DMS 273 treated with DMSO at 0.1 percent for 48 hours (cell line): Measurements from ENCODE around the gene LDLRAD3.

Experiments used
- DNase-seq: peaks from one replicate; lab custom pipeline; 2025; lab: John Stamatoyannopoulos, UW

LDLRAD3 gene

DNA sequence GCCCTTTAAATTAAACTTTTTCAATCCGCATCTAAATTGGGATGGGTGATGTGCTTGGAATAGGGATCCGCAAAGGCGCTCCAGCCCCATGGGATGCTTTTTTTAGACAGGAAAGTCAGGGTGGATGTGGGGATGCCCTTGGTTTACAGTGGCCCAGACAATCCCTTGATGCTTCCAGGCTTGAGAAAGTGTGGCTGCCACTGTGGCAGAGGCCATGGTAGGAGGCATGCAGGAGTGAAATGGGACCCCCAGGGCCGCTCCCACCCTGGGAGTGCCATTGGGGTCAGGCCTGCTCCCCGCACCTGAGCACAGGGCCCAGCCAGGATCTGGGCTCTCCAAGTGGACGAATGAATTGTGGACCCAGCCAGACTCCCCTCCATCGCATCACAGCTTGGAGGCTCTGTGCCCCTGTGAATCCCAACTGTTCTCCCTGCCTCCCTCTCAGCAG is 269.6 kb downstream of the LDLRAD3 start:
- DNase-seq, result no peak

DNA sequence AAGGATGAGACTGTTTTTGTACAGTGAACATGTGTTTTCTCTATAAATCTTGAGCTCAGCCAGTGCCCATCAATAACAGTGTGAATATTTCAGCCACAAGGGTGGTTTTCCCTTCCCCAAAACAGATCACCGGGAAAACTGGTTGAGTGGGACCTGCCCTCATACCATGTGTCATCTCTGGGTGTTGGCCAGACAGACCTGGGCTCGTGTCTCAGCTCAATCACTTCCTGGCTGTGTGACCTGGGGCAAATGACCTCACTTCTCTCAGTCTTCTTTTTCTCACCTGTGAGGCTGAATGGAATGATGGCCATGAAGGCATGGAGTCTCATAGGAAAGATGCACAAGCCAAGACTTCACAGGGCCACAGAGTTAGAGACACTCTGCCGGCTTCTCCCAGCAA is 270.6 kb downstream of the LDLRAD3 start:
- DNase-seq, result no peak

DNA sequence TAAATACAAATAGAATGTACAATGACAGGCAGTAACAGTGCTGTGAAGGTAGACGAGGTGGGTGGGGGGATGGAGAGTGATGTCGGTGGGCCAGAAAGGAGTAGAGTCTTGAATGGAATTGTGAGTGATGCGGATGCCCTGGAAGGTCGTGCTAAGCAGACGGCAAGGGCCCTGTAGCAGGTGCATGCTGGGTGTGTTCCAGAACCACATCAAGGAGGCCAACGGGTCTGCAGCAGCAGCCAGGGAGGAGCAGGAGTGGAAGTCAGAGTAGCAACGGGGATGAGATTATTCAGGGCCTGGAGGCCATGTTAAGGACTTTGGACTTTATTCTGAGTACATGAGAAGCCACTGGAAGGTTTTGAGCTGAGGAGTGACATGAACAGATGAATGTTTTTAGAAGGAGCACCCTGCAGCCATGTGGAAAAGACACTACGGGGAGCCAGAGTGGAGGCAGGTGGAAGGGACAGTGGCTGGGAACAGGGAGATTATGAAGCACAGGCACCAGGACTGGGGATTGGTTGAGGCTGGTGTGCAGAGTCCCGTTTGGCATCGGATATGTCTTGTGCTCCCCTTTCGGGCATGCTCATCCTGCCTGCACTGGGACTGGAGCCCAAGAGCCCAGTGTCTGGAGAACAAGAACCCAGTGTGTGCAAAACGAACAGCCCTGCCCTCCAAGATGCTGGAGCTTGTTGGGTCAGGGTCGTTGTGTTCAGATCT is 271.3 kb downstream of the LDLRAD3 start:
- DNase-seq, result no peak

DNA sequence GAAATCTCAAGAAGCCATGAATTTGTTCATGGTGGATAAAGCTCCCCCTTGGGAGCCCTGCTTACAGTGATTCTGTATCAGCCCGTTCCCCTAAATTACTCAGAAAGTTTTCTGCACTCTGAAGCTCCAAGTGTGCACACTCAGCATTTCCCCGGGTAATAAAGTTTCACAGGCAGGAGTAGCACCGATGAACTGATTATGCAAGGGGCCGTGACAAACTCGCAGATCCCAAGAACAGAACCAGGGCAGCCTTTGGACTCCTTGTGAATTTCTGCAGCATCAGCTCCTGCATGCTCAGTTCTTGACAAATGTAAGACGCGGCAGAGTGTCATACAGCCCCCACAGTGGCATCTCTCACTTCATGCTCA is 271.8 kb downstream of the LDLRAD3 start:
- no peak for DNase-seq

DNA sequence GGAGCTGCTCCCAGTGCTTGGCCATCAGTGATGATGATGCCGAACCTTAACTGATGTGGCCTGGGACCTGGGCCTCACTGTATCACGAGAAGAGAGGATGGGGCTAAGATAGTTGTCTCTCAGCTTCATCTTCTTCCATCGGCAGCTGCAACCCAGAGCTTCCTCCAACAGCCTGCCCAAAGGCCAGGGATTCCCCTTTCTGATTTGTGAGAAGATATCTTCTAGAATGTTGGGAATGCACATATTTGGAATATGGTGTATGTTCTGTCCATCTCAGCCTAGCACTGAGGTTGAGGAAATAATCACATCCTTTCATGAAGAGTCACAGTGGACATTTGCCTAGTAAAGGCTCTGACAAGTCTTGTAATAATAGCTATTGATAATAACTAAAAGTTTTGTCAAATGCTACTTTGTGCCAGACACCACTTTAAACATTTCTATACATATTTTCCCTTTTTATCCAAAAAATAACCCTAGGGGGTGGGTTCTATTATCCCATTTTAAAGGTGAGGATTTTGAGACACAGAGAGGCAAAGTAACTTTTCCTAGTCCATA is 272.3 kb downstream of the LDLRAD3 start:
- DNase-seq, result no peak

DNA sequence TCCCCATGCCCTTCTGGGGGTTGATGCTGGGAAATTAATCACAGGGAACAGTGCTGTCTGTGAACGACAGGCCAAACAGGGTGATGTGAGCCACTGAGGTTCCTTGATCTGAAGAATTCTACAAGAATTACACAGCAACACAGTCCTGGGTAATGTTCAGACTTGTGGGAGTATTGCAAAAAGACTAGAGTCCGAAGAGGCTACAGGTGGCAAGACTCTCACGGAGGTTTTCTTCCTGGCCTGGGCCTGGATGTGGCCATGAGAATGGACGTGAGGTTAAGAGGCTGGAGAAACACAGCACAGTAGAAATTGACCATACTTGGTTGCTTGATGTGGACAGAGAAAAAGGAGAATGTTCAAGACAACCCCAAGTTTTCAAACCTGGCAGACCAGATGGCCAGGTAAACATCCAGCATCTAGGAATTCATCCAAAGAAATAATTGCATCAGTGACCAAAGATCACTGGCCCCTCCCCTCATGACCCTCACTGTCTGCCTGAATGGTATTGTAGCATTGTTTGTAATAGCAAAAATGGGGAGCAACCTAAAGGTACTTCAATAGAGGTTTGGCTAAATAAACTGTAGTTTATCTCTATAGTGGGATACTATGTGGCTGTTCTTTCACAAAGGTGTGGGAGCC is 274.5 kb downstream of the LDLRAD3 start:
- no peak for DNase-seq

DNA sequence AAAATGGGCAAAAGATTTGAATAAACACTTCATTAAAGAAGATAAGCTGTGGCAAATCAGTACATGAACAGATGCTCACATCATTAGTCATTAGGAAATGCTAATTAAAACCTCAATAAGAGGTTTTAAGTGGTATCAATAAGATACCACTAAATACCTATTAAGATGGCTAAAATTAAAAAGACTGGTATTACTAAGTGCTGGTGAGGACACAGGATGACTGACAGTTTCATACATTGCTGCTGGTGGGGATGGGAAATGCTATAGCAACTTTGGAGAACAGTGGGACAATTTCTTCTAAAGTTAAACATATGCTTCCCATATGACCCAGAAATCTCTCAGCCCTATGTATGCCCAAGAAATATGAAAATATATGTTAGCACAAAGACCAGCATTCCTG is 276.1 kb downstream of the LDLRAD3 start:
- DNase-seq, result no peak

DNA sequence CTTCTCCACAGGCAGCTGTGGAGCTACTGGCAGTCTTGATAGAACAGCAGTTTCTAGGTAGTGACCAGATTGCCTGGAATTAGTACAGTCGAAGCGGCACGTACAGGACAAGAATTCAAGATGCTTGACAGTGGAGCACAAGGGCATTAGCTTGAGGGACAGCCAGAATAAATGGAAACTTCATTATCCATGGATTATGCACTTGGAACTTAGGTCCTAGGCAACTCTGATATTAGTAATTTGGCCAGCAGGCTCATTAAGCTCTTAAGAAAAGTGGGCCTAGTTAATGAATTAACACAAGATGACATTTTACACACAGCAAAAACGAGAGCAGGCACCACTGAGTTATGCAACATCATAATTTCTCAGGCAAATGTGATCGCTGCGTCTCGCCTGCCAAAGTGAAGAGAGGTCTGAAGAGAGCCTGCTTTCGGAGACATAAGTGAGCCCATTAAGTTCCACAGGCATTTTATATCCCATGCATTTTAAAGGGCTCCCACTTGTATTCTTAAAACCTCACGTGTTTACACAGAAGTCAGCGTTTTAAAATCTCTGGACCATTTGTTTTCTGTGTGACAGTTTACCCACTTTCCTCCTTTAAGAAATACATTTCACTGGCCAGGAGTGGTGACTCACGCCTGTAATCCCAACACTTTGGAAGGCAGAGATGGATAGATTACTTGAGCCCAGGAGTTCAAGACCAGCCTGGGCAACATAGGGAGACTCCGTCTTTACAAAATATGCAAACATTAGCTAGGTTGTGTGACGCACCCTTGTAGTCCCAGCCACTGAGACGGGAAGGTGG is 279.2 kb downstream of the LDLRAD3 start:
- DNase-seq, result no peak

DNA sequence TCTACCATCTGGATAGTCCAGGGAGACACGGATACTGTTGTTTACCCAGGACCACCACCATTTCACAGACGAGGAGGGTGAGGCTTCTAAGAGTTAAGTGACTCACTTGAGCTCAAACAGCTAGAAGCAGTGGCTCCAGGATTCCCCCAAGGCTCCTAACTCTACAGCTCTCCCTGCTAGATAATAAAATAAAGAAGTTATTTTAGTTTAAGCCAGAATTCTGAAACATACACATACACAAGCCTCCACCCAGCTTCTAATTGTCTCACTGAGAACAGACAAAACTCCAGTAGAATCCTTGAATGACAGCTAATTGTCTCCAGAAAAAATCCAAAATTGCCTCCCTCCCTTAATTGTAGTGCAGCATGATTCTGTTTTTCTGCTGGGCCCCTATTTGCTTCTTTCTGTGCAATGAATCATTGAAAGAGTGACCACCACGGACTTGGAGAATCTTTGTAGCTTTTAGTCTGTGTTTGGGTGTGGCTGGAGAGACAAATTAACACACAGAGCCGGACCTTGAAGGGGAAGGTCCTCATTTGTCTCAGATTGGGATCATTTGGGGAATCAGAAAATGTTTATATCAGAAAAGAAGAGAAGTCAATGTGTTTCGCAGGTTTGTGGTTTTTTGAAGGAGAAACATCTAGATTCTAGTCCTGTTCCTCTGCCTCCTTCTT is 280.5 kb downstream of the LDLRAD3 start:
- no peak for DNase-seq

DNA sequence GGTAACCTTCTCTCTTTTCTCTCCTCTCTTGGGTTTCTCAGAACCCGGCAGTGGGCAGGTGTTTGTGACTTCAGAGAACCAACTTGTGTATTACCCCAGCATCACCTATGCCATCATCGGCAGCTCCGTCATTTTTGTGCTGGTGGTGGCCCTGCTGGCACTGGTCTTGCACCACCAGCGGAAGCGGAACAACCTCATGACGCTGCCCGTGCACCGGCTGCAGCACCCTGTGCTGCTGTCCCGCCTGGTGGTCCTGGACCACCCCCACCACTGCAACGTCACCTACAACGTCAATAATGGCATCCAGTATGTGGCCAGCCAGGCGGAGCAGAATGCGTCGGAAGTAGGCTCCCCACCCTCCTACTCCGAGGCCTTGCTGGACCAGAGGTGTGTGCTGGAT is 283.2 kb downstream of the LDLRAD3 start:
- no peak for DNase-seq

DNA sequence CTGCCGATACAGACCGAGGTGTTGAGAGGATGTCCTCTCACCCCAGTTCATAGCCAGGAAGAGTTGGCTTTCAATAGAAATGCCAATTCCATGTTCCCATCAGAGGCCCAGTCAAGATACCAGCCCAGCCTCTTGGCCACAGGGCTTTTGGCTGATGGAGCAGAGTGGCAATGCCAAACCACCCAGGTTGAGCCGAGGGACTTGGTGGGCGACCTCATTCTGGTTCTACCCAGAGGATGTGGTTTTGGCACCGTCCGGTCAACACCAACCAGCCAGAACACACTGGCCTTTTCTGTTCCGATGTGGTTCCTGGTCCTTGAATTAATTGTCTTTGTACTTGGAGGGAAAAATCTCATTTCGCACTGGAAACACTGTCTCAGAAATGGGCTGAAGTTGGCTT is 284.8 kb downstream of the LDLRAD3 start:
- no peak for DNase-seq

DNA sequence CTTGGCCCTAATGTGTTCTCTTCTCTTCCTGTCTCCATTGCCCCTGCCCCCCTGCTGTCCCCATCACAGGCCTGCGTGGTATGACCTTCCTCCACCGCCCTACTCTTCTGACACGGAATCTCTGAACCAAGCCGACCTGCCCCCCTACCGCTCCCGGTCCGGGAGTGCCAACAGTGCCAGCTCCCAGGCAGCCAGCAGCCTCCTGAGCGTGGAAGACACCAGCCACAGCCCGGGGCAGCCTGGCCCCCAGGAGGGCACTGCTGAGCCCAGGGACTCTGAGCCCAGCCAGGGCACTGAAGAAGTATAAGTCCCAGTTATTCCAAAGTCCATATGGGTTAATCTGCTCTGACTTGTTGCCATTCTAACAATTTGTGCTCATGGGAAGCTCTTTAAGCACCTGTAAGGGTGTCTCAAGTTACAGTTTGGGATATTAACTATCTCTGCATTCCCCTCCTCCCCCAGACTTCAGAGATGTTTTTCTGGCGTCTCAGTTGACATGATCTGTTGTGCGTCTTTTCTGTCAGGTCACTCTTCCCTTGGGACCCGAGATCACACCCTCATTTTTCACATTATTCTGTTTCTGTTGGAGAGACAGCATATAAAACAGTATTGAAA is 285.3 kb downstream of the LDLRAD3 start:
- no peak for DNase-seq

DNA sequence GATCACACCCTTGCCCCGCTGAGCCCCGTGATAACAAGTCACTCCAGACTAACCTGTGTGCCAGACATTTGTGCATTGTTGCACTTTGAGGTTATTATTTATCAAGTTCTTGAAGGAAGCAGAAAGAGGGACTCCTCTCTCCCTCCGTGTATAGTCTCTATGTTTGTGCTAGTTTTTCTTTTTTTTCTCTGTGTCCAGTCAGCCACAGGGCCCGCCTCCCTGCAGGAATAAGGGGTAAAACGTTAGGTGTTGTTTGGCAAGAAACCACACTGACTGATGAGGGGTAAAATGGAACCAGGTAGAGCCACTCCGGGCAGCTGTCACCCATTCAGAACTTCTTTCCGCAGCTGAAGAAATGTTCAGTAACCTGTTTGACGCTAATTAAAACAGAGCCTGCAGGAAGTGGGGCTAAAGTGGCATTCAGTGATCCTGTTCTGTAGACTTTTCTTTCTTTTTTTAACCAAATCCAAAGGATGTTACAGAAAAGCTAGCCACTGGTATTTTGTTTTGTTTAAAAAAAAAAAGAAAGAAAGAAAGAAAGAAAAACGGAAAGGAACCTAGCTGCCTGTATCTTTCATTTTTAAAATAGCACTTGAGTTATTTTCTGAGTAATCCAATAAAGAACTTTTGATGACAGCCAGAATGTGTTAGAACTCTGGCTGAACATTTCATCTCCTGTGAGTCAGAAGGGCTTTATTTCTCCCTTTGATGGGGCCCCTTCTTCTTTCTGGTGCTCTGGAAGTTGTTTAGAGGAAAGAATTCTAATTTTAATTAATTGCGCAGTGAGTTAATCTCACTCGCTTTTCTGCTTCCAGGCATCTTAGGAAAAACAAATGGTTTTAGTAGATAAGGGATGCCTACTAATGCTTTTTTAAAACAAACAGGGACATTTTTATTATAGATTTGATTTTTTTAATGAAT is 287.2 kb downstream of the LDLRAD3 start:
- DNase-seq, result no peak

DNA sequence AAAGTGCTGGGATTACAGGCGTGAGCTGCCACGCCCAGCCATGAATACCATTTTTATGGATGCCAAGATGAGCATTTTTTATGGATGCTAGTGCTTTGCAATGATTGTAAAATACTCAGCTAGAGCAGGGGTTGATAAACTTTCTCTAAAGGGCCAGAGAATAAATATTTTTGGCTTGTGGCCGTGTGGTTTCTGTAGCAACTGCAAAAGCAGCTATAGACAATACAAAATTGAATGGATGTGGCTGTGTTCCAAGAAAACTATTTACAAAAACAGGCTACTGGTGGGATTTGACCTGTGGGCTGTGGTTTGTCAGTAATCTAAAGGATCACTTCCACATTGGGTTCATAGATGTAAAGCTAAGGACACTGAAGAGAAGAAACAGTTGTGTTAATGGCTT is 289.3 kb downstream of the LDLRAD3 start:
- no peak for DNase-seq

DNA sequence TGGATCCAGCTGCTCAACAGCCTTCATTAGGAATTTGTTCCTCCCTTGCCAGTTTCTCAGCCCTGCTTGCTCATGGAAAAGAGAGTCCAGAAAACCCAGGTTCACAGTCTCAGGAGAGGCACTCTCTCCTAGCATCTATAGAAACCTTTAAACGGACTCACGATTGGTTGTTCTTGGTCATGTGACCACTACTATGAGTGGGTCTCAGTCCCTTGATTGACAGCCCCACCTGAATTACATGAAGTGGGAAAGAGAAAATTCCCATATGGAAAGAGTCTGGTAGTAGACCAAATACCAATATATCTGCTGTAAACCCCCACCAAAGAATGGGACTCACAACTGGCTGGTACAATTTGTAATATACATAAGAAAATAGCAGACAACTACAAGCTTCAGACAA is 291.0 kb downstream of the LDLRAD3 start:
- DNase-seq, result no peak

DNA sequence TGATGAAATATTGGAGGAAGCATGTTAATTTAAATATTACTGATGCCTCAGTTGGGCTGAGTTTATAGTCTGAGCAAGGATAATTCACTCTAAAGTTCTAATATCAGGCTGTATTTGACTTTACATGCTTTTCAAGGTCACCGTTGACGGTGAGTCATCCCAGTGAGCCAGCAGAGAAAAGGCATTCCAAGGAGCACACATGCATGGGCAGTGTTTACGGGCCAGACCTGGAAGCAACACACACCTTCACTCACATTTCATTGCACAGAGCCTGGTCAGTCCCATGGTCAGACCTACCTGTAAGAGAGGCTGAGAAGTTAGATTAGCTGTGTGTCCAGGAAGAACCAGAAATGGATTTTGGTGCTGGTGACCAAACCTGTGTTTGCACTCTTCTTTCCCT is 291.9 kb downstream of the LDLRAD3 start:
- no peak for DNase-seq

DNA sequence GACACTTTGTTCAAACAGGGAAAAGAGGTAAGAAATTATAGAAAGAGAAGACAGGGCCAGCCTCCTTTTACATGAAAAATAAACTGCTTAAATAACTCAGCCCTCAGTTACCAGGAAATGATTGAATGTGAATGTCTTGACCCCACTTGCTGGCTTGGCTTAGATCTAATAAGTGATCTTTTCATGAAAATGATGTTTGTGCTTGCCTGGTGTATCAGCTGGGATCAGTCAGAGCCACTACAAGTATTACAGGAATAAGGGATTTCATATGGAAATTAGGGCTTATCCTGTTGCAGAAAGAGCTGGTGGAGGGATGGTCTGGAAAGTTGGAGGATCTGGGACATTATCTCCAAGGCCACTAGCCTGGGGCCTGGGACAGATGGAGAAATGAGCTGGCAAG is 293.5 kb downstream of the LDLRAD3 start:
- no peak for DNase-seq

DNA sequence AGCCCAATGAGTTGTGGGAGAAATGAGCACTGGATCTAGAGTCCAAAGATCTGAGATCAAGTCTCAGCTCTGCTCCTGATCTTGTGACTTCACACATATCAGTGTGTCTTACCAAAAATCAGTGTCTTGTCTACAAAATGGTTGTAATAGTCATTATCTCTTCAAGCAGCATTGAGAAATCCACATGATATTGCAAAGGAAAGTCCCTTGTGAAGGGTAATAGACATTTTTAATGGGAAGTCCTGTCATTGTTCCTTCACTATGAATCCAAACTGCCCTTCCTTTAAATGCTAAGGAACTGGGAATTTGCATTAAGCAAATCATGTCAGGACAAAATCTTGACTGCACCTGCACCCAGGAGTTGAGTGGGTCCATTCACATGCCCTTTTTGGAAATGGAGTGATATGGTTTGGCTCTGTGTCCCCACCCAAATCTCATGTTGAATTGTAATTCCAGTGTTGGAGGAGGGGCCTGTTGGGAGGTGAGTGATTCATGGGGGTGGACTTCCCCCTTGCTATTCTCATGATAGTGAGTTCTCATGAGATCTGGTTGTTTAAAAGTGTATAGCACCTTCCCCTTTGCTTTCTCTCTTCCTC is 294.3 kb downstream of the LDLRAD3 start:
- no peak for DNase-seq

DNA sequence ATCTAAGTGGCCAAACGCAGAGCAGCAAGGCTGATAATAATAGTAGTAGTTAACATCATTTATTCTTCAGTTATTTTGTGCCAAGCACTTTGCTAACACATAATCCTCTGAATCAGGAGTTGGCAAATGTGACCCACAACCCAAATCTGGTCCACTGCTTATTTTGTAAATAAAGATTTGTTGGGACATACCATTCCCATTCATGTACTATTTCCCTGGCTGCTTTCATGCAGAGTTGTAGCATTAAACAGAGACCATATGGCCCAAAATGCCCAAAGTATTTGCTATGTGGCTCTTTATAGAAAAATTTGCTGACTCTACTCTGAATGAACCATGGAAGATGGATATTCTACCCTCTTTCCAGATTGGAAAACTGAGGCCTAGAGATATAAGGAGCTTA is 295.0 kb downstream of the LDLRAD3 start:
- DNase-seq, result no peak

DNA sequence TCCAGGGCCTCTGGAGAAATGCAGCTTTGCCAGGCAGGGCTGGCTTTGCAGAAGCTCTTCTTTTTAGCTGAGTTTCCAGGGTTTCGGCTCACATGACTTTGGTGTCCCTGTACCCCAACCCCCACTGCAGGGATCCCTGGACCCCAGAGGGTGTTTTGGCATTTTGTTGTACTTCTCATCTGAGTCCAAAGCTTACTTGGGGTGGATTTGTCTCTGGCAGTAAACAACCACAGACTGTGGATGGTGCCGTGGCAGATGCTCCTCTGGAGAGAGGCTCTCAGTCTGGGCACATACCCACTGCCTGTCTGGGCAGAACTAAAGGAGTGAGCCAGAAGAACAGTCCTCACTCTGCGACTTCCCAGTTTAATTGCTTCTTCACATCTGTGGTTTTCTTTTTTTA is 295.8 kb downstream of the LDLRAD3 start:
- DNase-seq, result no peak
